Testis (tissue), 2 donors: ENCODE results near the gene WNK4.

ENCODE experiments used
- POLR2A ChIP-seq: fragments of 450-650 bp; IDR thresholded peaks from one replicate; pipeline ENCODE4 v1.6.1; 2017; ENCODE audit warnings: antibody characterized with exemption, mild to moderate bottlenecking, moderate library complexity
- TF ChIP-seq, protein P1 (sequence below), 3 experiments: fragments of 450-650 bp in 2 of 3; fragments of 200-600 bp in 1 of 3; sonication (generic) in 1 of 3; IDR thresholded peaks; one replicate each; pipeline ENCODE4 v1.5.1; 2016 to 2019; ENCODE audit warnings: antibody characterized with exemption in 3 of 3, mild to moderate bottlenecking in 2 of 3, moderate library complexity in 1 of 3

DNA sequence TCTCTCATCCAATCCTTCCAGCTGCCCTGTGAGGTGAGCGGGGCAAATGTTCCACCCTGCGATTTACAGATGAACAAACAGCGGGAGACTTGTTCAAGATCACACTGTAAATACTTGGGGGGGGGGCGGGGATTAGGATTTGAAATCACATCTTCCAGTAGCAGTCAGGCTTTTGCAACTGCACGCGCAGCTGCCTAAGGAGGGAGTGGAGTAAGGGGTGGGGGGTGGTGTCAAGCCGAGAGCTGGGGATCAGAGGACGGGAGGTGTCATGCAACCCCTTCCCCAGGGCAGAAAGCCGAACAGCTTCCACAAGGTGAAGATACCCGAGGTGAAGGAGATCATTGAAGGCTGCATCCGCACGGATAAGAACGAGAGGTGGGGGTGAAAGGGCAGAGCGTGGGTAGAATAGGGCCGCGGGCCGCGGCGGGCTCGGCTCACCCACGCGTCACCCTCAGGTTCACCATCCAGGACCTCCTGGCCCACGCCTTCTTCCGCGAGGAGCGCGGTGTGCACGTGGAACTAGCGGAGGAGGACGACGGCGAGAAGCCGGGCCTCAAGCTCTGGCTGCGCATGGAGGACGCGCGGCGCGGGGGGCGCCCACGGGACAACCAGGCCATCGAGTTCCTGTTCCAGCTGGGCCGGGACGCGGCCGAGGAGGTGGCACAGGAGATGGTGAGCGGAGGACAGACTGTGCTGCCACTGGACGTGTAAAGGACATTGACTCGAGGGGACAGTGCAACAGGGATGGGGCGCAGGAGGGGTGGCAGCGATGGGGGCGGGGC is 4.6 kb downstream of the WNK4 start:
- TF ChIP-seq, protein P1, sequence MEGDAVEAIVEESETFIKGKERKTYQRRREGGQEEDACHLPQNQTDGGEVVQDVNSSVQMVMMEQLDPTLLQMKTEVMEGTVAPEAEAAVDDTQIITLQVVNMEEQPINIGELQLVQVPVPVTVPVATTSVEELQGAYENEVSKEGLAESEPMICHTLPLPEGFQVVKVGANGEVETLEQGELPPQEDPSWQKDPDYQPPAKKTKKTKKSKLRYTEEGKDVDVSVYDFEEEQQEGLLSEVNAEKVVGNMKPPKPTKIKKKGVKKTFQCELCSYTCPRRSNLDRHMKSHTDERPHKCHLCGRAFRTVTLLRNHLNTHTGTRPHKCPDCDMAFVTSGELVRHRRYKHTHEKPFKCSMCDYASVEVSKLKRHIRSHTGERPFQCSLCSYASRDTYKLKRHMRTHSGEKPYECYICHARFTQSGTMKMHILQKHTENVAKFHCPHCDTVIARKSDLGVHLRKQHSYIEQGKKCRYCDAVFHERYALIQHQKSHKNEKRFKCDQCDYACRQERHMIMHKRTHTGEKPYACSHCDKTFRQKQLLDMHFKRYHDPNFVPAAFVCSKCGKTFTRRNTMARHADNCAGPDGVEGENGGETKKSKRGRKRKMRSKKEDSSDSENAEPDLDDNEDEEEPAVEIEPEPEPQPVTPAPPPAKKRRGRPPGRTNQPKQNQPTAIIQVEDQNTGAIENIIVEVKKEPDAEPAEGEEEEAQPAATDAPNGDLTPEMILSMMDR (IDR thresholded peaks at IDR 0.05) = no peak
- TF ChIP-seq POLR2A = no peak
